ENCODE results near the gene PLPPR1. TPM values are rescaled to one million over a fixed set of nuclear protein-coding genes. Genes with fewer than 3 reads are reported as not detected.

Gene PLPPR1
- total and polyA plus RNA-seq, 2 of the 13 experiments (the other 11 are each of a cell fraction or from before 2014, with no cell fraction given): 16.0 to 84.7 TPM

- TF ChIP-seq, protein P1, sequence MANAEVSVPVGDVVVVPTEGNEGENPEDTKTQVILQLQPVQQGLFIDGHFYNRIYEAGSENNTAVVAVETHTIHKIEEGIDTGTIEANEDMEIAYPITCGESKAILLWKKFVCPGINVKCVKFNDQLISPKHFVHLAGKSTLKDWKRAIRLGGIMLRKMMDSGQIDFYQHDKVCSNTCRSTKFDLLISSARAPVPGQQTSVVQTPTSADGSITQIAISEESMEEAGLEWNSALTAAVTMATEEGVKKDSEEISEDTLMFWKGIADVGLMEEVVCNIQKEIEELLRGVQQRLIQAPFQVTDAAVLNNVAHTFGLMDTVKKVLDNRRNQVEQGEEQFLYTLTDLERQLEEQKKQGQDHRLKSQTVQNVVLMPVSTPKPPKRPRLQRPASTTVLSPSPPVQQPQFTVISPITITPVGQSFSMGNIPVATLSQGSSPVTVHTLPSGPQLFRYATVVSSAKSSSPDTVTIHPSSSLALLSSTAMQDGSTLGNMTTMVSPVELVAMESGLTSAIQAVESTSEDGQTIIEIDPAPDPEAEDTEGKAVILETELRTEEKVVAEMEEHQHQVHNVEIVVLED (CRISPR knock-in tag; IDR thresholded peaks at IDR 0.05; ENCODE audit: borderline replicate concordance): no peak
- TF ChIP-seq ZNF614 (CRISPR knock-in tag; IDR thresholded peaks at IDR 0.05; ENCODE audit: borderline replicate concordance): no peak
- TF ChIP-seq ZIK1 (CRISPR knock-in tag; IDR thresholded peaks at IDR 0.05; ENCODE audit: borderline replicate concordance, low read depth): no peak
Measured at GRCh38 chr9:101094686-101095085, 66.2 kb downstream of the PLPPR1 start (continued).

- no peak overlapping the region for H3K9ac ChIP-seq (ENCODE audit: insufficient read depth, low read depth, low read length)
- BruUV-seq (replicated peaks): no TSS peak
- in situ Hi-C loops (cut with HindIII; ENCODE audit: extremely low pct_ligation_motif_present, low pct_unique_long_range_greater_than_20kb): no loop called here
- H3K27me3 ChIP-seq (ENCODE audit: control insufficient read depth in 1 of 2, insufficient read depth in 2 of 2, low read length in 2 of 2): no peaks in the 10 kb centered on the region
- no peaks in the 10 kb centered on the region for H3K79me2 ChIP-seq (ENCODE audit: insufficient read depth, low read length)
- WGBS (ENCODE audit: low lambda C conversion rate): 33% methylated on average over 1 of the region's 1 CpG
- intact Hi-C loops (cut with micrococcal nuclease; ENCODE audit: unreplicated experiment): no loop called here
- DNase-seq (ENCODE audit: low spot score) (no peak), FAIRE-seq (no peak), ATAC-seq (no peak)
- no peak overlapping the region for H3K27ac ChIP-seq (ENCODE audit: extremely low read length, insufficient read depth, low read length)
- CTCF ChIA-PET (ENCODE audit: low intra/inter-chr PET ratio, low total read pairs): no interaction called here
- no peaks in the 10 kb centered on the region for H3K9me3 ChIP-seq (ENCODE audit: low read length)
- TF ChIP-seq SMAD1 (CRISPR knock-in tag; IDR thresholded peaks at IDR 0.05; ENCODE audit: borderline replicate concordance, low read depth): no peak
- TF ChIP-seq RNF2 (conservative IDR thresholded peaks at IDR 0.05; ENCODE audit: low read depth): no peak
- no peak for TF ChIP-seq POGZ (CRISPR knock-in tag; IDR thresholded peaks at IDR 0.05)
- no peak for TF ChIP-seq ZNF782 (CRISPR knock-in tag; IDR thresholded peaks at IDR 0.05; ENCODE audit: borderline replicate concordance)
- no peak overlapping the region for H3K4me3 ChIP-seq (replicated peaks in 1 of 3; ENCODE audit: insufficient read depth in 1 of 3, low read depth in 2 of 3, low read length in 3 of 3)
- no peaks in the 10 kb centered on the region for H3K36me3 ChIP-seq (replicated peaks in 1 of 2; ENCODE audit: control insufficient read depth in 1 of 2, insufficient read depth in 2 of 2, low read length in 2 of 2)
- POLR2A ChIA-PET: no interaction called here
- H4K20me1 ChIP-seq (ENCODE audit: insufficient read depth, low read length): no peaks in the 10 kb centered on the region
- H3K4me2 ChIP-seq (ENCODE audit: low read depth, low read length): no peak overlapping the region
- no peaks in the 10 kb centered on the region for H3K4me1 ChIP-seq (ENCODE audit: insufficient read depth, low read length)
- H2AFZ ChIP-seq (ENCODE audit: low read length): no peak overlapping the region
Measured at GRCh38 chr9:101097210-101097609, 68.7 kb downstream of the PLPPR1 start.
